CD4-positive, alpha-beta T cell treated with Interleukin-6 for 4 hours (primary cell): ENCODE results near the gene VSIG8.
A peak's percentile ranks its signal among the peaks of the same experiment; 100 is the strongest.

ENCODE experiments used
- DNase-seq: peaks from one replicate; pipeline ENCODE4 v3.0.0-alpha.2; 2020; ENCODE audit warnings: mixed read lengths

Gene VSIG8

GRCh38 chr1:159828176-159828575 lies 34.3 kb downstream of the VSIG8 start:
- no peak for DNase-seq

- DNase-seq, result no peak
Measured at GRCh38 chr1:159827549-159827948, 34.9 kb downstream of the VSIG8 start.

GRCh38 chr1:159827102-159827490 lies 35.4 kb downstream of the VSIG8 start:
- no peak for DNase-seq

- peak; percentile 42 for DNase-seq
Measured at GRCh38 chr1:159826441-159827101, 35.9 kb downstream of the VSIG8 start, which contains the start of gene SLAMF8. SLAMF8 (plus strand) TSS chr1:159826873; CDS start chr1:159826899, 26 bp downstream.

GRCh38 chr1:159825564-159825963 lies 36.9 kb downstream of the VSIG8 start:
- no peak for DNase-seq

- no peak for DNase-seq
Measured at GRCh38 chr1:159823406-159823805, 39.1 kb downstream of the VSIG8 start.

- no peak for DNase-seq
Measured at GRCh38 chr1:159821171-159821867, 41.1 kb downstream of the VSIG8 start.

GRCh38 chr1:159817276-159818041 lies 45.0 kb downstream of the VSIG8 start:
- no peak for DNase-seq

GRCh38 chr1:159815926-159816325 lies 46.5 kb downstream of the VSIG8 start:
- no peak for DNase-seq

- no peak for DNase-seq
Measured at GRCh38 chr1:159804924-159805323, 57.5 kb downstream of the VSIG8 start.
